ENCODE data around the gene SENP8.
A peak's percentile ranks its signal among the peaks of the same experiment; 100 is the strongest.
"Not testable (repeated sequence)": the region's sequence is repeated elsewhere in the genome, so short reads cannot be mapped to it uniquely, and the experiment has no call there.

Gene SENP8
- total RNA-seq = 1.2 to 3.3 reads per million in 2 donors

DNA sequence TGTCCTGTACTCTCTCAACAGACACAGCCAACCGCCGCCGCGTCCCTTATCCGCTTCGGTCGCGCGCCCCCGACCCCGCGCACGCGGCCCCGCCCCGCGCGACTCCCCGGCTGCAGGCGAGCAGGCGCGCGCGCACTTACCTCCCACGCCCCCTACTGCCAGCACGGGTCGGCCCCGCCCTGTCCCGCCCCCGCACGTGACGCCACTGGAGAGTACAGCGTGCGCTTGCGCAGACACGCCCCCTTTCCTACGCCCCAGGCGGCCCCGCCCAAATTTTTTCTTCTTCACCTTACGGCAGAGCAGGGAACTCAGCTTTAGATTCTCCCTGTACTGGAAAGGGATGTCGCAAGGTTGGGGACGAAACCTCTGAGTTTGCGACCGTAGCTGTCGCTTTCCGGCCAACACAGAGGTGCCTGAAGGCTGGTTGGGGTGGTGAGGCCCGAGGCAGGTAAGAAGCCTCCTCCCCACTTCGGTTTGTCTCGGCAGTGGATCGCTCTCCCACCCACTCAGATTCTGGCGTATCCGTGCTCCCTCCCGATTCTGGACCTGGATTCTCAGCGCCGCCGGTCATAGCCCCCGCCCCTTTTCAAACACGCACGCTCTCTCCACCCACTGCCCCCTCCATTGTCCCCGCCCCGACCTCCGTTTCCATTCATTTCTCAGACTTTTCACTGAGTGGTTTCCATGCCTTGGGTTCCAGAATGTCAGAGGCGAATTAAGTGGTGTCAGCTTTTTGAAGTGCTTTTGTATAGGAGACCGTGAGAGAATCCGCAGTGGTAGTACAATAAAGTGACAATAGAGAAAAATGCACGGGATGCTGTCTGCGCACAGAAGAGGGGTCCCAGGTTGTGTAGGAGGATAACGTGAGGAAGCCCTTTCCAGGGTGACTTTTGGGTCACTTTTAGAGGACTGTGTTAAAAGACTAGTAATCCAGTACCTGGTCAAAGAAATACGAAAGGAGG lies at the start of gene SENP8, which contains the start of gene MYO9A:
Gene SENP8, plus strand, starts transcription at position 387 of the 962 bp plus-strand sequence. CDS start 21,221 bp downstream, outside the sequence.
Gene MYO9A, minus strand, starts transcription at position 134 of the 962 bp plus-strand sequence. CDS start 71,587 bp downstream, outside the sequence.
- DNase-seq = peak; percentile 99

DNA sequence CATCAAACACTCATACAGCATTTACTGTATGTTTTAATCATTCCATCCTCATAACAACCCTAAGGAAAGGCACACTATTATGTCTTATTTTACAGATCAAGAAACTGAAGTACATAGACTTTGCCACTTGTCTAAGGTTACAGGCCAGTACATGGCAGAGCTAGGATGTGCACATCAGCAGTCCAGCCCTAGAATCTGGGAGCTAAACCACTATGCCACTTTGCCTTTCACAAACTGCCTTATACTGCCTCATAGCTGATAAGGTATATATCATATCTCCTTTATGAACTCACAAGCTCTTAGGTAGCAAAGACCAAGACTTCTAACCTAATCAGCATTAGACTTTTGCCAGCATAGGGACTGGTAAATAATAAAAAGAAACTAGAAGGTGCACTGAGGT lies 49.3 kb upstream of the SENP8 start:
- no peak for DNase-seq

DNA sequence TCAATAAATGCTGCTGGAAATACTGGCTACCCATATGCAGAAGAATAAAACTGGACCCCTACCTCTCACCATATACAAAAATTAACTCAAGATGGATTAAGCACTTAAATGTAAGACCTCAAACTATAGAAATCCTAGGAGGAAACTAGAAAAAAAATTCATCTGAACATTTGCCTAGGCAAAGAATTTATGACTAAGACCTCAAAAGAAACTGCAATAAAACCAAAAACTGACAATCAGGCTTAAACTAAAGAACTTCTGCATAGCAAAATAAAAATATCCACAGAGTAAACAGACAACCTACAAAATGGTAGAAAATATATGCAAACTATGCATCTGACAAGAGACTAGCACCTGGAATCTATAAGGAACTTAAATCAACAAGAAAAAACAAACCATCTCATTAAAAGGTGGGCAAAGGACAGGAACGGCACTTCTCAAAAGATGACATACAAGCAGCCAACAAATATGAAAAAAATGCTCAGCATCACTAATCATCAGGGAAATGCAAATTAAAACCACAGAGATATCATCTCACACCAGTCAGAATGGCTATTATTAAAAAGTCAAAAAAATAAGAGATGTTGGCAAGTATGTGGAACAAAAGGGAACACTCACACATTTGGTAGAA lies 47.3 kb upstream of the SENP8 start:
- DNase-seq = no peak

DNA sequence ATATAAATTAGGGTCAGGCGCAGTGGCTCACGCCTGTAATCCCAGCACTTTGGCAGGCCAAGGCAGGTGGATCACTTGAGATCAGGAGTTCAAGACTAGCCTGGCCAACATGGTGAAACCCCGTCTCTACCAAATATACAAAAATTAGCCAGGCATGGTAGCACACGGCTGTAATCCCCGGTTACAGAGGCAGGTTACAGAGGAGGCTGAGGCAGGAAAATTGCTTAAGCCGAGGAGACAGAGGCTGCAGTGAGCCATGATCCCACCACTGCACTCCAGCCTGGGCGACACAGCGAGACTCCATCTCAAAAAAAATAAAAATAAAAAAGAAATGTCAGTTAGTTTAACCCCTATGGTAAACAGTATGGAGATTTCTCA lies 46.8 kb upstream of the SENP8 start:
- not testable (repeated sequence) for DNase-seq

DNA sequence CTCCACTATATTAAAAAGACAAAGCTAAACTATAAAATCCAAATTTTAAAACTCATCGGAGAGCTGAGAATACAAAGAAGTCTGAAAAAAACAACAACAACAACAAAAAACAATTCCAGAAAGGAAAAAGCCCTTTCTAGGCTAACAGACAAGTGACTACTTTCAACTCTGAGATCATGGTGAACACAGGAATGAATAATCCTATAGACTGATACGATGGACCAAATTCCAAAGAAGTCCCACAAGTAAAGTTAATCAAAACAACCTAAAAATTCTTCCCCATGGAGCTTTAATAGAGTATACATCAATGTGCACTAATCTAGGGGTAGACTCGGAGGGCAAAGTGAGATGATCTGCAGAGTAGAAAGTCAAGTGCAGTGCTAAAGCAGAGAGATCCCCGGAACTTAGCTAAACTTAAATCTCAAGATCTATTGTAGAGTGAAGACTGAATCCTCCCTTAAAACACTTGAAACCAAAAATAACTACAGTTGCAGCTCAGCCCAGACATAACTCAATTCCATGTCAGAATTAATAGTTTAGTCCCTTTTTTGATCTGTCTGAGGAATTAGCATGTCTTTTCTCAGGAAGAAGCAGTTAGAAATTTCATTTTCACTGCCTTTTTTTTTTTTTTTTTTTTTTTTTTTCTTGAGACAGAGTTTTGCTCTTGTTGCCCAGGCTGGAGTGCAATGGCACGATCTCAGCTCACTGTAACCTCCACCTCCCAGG lies 43.7 kb upstream of the SENP8 start:
- DNase-seq = no peak

DNA sequence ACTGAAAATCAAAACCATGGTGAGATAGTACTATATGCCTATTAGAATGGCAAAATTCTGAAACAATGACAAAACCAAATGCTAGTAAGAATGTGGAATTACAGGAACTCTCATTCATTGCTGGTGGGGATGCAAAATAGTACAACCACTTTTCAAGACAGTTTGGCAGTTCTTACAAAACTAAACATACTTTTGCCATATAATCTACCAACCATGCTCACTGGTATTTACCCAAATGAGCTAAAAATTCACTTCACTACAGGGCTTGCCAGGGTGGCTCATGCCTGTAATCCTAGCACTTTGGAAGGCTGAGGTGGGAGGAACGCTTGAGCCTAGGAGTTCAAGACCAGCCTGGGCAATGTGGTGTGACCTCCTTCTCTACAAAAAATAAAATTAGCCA lies 40.3 kb upstream of the SENP8 start:
- DNase-seq = no peak

DNA sequence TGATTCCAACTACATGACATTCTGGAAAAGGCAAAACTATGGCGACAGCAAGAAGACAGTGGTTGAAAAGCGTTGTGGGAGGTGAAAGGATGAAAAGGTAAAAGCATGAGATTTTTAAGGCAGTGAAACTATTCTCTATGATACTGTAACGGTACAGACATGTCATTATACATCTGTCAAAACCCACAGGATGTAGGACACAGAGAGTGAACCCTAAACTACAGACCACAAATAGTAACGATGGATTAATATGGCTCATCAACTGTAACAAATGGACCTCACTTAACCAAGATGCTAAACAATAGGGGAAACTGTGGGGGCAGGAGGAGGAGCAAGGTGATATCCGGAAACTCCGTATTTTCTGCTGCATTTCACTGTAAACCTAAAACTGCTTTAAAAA lies 39.3 kb upstream of the SENP8 start:
- DNase-seq = no peak

DNA sequence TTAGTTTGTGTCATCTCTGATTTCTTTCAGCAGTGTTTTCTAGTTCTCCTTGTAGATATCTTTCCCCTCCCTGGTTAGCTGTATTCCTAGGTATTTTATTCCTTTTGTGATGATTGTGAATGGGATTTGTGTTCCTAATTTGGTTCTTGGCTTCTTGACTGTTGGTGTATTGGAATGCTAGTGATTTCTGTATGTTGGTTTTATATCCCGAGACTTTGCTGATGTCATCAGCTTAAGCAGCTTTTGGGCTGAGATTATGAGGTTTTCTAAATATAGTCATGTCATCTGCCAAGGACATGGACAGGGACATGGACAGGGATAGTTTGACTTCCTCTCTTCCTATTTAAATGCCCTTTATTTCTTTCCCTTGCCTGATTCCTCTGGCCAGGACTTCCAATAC lies 36.0 kb upstream of the SENP8 start:
- DNase-seq = no peak

DNA sequence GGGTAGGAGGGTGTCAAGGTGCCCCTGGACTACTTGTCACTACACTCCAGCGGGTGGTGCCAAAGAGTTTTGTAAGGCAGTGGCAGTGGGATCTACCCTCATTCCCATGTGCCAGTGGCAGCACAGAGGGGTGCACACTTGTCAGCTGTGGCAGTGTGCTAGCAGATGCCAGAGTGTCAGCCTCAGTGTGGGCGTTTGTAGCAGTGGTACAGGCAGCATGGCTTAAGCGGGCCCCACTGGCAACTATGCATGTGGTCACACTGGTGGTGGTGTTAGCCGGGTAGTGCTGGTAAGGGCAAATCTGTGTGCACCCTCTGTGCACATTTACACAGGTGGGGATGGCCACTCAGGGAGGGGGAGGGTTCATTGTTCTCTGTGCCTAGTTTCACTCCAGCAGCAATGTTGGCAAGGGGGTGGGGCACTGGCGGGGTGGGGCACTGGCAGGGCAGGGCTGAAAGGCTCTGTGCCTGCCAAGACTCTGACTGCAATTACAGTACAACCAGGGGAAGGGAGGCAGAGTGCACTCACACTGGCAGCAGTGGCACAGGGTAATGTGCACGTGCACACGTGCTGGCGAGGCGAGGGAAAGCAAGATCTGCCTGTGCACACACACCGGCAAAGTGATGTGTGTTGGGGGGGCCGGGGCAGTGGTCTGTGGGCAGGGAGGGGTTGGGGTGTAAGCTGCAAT lies 32.0 kb upstream of the SENP8 start:
- DNase-seq = no peak

DNA sequence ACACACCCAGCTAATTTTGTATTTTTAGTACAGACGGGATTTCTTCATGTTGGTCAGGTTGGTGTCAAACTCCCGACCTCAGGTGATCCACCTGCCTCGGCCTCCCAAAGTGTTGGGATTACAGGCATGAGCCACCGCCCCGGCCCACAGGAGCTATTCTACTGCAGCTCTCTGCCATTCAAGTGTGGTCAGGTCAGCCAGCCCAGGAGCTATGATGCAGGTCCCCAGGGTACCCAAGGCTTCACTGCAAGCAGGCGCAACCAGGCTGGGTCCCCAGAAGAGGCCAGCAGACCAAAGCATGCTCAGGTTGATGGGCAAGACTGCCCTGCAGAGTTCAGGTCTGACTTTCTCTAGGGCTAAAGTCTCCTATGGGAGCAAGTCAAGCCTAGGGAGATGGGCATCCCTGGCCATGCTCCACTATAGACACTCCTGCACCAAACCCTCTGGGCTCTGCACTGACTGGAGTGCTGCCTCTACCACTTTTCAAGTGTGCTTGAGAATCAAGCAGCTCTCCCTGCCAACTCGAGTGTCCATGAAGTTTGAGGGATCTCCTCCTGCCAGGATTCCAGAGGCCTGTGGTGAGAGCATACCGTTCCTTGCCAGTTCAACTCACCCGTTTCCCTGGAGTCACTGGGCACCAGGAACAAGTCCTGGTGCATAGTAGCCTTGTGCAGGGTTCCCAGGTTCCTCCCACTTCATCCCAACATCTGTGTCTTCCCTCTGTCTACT lies 31.1 kb upstream of the SENP8 start:
- no peak for DNase-seq

DNA sequence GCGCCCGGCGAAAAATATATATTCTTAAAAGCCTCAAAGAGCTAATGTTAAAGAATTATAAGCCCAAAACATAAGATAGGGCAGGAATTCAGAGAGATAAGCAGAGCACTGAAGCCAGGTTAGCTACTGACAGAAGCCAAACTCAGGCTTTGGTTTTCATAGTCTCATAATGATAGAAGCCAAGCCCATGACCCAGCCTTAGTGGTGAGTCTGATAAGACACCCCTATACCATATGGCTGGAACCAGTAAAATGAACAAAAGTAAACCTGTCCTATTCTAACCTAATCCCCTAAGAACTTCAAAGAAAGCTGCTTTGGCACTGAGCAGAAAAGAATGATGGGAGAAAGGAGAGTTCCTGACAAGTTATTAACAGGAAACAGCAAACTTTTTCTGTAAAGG lies 26.2 kb upstream of the SENP8 start:
- DNase-seq = no peak

DNA sequence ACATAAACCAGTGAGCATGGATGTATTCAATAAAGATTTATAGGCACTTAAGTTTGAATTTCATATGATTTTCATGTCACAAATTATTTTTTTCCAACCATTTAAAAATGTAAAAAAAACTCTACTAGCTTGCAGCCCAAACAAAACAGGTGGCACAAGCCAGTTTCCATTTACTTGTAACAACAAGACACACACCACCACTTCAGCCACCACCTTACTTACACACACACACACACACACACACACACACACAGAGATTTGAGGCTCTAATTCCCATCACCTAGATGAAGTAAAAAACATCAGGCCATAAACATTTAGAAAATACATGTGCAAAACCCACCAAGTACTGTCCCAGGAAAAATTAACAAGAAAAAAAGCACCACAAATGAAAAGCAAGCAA lies 25.5 kb upstream of the SENP8 start:
- no peak for DNase-seq

DNA sequence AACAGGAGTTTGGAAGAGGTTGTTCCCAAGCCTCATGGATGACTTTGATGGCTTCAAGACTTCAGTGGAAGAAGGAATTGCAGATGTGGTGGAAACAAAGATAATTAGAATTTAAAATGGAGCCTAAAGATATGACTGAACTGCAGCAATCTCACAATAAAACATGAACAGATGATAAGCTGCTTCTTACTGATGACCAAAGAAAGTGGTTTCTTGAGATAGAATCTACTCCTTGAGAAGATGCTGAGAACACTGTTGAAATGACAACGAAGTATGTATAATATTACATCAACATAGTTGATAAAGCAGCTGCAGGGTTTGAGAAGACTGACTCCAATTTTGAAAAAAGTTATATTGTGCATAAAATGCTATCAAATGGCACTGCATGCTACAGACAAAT lies 21.4 kb upstream of the SENP8 start:
- no peak for DNase-seq

DNA sequence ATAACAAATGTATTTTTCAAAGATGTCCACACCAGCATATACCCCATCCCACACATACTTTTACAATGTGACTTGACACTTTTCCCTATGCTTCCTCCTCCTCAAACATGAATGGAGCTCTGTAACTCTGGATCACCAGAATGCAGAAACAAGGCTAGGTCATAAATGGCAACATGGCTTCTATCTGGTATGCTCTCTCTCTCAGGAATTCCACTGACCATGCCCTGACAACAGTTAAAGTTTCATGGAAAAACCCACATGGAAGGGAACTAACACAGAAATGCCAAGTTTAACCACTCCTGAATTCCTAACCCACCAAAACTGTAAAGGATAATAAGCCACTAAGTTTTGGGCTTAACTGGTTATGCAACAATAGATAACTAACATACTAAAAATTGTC lies 20.2 kb upstream of the SENP8 start:
- DNase-seq = no peak

DNA sequence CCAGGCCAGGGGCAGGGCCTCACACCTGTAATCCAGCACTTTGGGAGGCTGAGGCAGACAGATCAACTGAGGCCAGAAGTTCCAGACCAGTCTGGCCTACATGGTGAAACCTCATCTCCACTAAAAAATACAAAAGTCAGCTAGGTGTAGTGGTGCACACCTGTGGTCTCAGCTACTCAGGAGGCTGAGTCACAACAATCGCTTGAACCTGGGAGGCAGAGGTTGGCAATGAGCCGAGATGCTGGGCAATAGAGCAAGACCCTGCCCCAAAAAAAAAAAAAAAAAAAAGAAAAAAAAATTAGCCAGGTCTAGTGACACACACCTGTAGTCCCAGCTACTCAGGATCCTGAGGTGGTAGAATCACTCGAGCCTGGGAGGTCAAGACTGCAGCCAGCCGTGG lies 19.0 kb upstream of the SENP8 start:
- DNase-seq = no peak

DNA sequence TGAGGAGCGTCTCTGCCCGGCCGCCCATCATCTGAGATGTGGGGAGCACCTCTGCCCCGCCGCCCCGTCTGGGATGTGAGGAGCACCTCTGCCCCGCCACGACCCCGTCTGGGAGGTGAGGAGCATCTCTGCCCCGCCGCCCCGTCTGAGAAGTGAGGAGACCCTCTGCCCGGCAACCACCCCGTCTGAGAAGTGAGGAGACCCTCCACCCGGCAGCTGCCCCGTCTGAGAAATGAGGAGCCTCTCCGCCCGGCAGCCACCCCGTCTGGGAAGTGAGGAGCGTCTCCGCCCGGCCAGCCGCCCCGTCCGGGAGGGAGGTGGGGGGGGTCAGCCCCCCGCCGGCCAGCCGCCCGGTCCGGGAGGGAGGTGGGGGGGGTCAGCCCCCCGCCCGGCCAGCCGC lies 17.7 kb upstream of the SENP8 start:
- DNase-seq = not testable (repeated sequence)

DNA sequence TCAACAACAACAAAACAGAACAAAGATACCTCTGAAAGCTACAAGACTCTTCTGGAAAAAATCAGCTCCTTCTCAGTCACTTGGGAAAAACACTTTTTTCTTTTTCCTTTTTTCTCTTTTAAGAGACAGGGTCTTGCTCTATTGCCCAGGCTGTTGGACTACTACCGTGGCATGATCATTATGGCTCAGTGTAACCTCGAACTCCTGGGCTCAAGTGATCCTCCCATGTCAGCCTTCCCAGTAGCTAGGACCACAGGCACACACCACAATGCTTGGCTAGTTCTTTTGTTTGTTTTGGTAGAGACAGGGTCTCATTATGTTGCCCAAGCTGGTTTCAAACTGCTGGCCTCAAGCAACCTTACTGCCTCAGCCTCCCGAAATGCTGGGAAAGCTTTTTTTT lies 13.1 kb upstream of the SENP8 start:
- no peak for DNase-seq

DNA sequence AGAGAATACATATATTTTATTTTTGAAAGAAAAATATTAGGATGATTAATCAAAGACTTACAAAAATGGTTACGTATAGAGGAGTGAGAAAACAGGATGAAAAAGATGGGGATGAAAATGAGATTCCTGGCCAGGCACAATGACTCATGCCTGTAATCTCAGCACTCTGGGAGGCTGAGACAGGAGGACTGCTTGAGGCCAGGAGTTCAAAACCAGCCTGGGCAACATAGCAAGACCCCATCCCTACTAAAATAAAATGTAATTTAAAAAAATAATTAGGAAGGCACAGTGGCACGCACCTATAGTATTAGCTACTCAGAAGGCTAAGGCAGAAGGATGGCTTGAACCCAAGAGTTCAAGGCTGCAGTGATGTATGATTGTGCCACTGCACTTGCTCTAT lies 12.1 kb upstream of the SENP8 start:
- DNase-seq = no peak

DNA sequence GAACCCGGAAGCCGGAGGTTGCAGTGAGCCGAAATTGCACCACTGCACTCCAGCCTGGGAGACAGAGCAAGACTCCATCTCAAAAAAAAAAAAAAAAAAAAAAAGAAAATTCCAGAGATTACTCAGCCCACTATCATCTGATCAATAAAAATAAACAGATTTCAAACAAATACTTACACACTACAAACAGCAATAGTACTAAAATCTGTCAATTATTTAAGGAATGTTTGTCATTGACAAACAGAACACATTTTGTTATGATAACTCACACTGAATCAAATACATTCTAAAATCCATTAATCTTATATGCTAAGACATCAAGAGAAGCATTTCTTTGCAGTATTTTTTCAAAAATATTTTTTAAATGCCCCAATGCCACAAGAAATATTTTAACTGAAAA lies 7.8 kb upstream of the SENP8 start:
- no peak for DNase-seq

DNA sequence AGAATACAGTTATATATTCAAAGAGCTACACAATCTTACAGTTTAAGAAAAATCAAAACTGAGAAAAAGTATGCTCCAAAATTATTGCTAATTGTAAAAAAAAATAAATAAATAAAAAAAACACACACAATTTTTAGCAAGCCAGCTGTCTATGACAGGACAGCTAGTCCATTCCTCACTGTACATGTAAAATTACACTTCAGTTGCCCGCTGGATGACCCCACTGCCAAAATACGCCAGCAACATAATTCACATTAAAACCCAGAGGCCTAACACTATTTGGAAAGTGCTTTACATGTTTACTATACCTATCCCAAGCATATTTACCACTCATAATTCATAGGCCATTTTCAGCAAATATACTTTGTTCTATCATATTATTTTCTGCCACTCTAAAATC lies 6.1 kb upstream of the SENP8 start:
- no peak for DNase-seq

DNA sequence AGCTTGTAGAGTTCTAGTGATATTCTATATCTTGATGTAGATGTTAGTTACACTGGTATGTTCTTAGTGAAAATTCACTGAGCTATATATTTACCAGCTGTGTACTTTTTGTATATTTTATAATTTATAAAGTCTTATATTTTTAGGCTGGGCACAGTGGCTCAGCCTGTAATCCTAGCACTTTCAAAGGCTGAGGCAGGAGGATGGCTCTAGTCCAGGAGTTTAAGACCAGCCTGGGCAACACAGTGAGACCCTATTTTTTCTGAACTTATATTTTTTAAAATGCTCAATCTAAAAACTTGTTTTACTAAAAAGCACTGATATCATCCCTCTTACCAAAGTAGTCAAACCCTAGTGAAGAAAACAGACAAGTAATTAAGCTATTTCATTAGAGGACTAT lies 5.4 kb upstream of the SENP8 start:
- DNase-seq = no peak
